Upper lobe of left lung (tissue), 4 donors: ENCODE measurements around the gene TRPC4.

Experiments used
- CTCF ChIP-seq, 6 experiments: fragments of 450-650 bp in 4 of 6; fragments of 200-600 bp in 2 of 6; sonication (generic) in 2 of 6; IDR thresholded peaks; one replicate each; pipeline ENCODE4 v1.5.1; 2016 to 2019; ENCODE audit warnings: antibody characterized with exemption in 6 of 6
- EP300 ChIP-seq, 4 donors: sonication (generic); formaldehyde crosslinking; IDR thresholded peaks; one replicate each; pipeline ENCODE4 v1.5.1; 2017; ENCODE audit warnings: antibody characterized with exemption in 4 of 4, control low read depth in 2 of 4
- POLR2A ChIP-seq, 4 donors: fragments of 450-650 bp; IDR thresholded peaks; one replicate each; pipeline ENCODE4 v1.5.1; 2016 to 2017; ENCODE audit warnings: antibody characterized with exemption in 4 of 4, mild to moderate bottlenecking in 2 of 4

- no peak for TF ChIP-seq CTCF (IDR thresholded peaks at IDR 0.05)
- TF ChIP-seq POLR2A (IDR thresholded peaks at IDR 0.05) = no peak
- TF ChIP-seq EP300 (IDR thresholded peaks at IDR 0.05) = no peak
Observed at GRCh38 chr13:37685206-37685605, 184.4 kb downstream of the TRPC4 start.
